H1 (cell line): ENCODE data around the gene MEI1. TPM values are rescaled to one million over a fixed set of nuclear protein-coding genes. Genes with fewer than 3 reads are reported as not detected.

Source experiments
- CTCF ChIA-PET: fragments of 300-600 bp; sonication (Branson Sonifier 250); formaldehyde crosslinking; loops from one replicate; lab custom pipeline; 2021; ENCODE audit not compliant: partially characterized antibody; lab: Charles Lee
- POLR2A ChIA-PET: fragments of 300-600 bp; sonication (Branson Sonifier 250); formaldehyde crosslinking; loops from one replicate; lab custom pipeline; 2021; ENCODE audit warnings: inconsistent platforms; ENCODE audit not compliant: partially characterized antibody; lab: Charles Lee
- DNase-seq, 2 experiments: peaks; one replicate each; pipeline versions ENCODE4 v3.0.0 to v3.0.0-alpha.2; 2010 to 2022; ENCODE audit warnings: low spot score in 2 of 2, low read depth in 1 of 2, mixed read lengths in 1 of 2
- FAIRE-seq: peaks from 2 replicates; lab custom pipeline; 2011; peaks lifted over from hg19 to GRCh38; lab: Jason Lieb, UNC
- H2AFZ ChIP-seq: 2 replicates; pipeline ENCODE4 v1.8.1; 2012; ENCODE audit warnings: low read length, inconsistent platforms
- H2AK5ac ChIP-seq: 2 replicates; pipeline ENCODE4 v1.6.1; 2013; ENCODE audit warnings: low read depth, low read length
- H2BK120ac ChIP-seq: replicated peaks from 2 replicates; pipeline ENCODE3; 2013; ENCODE audit warnings: low read depth, low read length, inconsistent platforms
- H2BK12ac ChIP-seq: 2 replicates; pipeline ENCODE4 v1.6.1; 2013; ENCODE audit warnings: low read depth, low read length
- H2BK15ac ChIP-seq: 2 replicates; pipeline ENCODE4 v1.6.1; 2013; ENCODE audit warnings: low read length
- H2BK20ac ChIP-seq: 2 replicates; pipeline ENCODE4 v1.6.1; 2013; ENCODE audit warnings: low read length
- H2BK5ac ChIP-seq: 2 replicates; pipeline ENCODE4 v1.6.1; 2013; ENCODE audit warnings: low read depth, low read length
- H3K14ac ChIP-seq: 2 replicates; pipeline ENCODE4 v1.6.1; 2013; ENCODE audit warnings: inconsistent platforms; ENCODE audit not compliant: insufficient read length
- H3K18ac ChIP-seq: 2 replicates; pipeline ENCODE4 v1.6.1; 2013; ENCODE audit warnings: low read length; ENCODE audit errors: extremely low read depth
- H3K23ac ChIP-seq: 2 replicates; pipeline ENCODE4 v1.6.1; 2013; ENCODE audit warnings: inconsistent platforms; ENCODE audit not compliant: insufficient read length
- H3K23me2 ChIP-seq: 2 replicates; pipeline ENCODE4 v1.6.1; 2013; ENCODE audit warnings: low read depth, low read length
- H3K27ac ChIP-seq: 2 replicates; pipeline ENCODE4 v1.6.1; 2011; ENCODE audit warnings: low read depth, low read length, inconsistent platforms
- H3K27me3 ChIP-seq, 4 experiments: replicated peaks in 1 of 4; 1 replicate in 1 of 4; 2 replicates in 3 of 4; pipeline versions ENCODE4 v1.6.1 to v1.8.1; 2011 to 2013; ENCODE audit warnings: low read length in 3 of 4, mild to moderate bottlenecking in 3 of 4, inconsistent platforms in 2 of 4, mixed read lengths in 2 of 4, moderate library complexity in 1 of 4; ENCODE audit not compliant: control insufficient read depth in 3 of 4, insufficient read depth in 3 of 4; ENCODE audit errors: extremely low read depth in 1 of 4
- H3K36me3 ChIP-seq, 4 experiments: 2 replicates each; pipeline versions ENCODE4 v1.6.1 to v1.8.1; 2011 to 2013; ENCODE audit warnings: mild to moderate bottlenecking in 4 of 4, low read length in 3 of 4, moderate library complexity in 2 of 4, control low read depth in 1 of 4, inconsistent platforms in 1 of 4; ENCODE audit not compliant: insufficient read depth in 4 of 4, control insufficient read depth in 2 of 4
- H3K4ac ChIP-seq: replicated peaks from 2 replicates; pipeline ENCODE3; 2013; ENCODE audit warnings: low read length, low read depth, mixed read lengths, inconsistent platforms; ENCODE audit not compliant: insufficient read length
- H3K4me1 ChIP-seq, 4 experiments: replicated peaks in 1 of 4; 1 replicate in 1 of 4; 2 replicates in 3 of 4; pipeline versions ENCODE4 v1.6.1 to v1.8.1; 2011 to 2013; ENCODE audit warnings: low read length in 3 of 4, inconsistent platforms in 2 of 4, mixed read lengths in 1 of 4; ENCODE audit not compliant: insufficient read depth in 4 of 4, control insufficient read depth in 3 of 4
- H3K4me2 ChIP-seq, 2 experiments: 2 replicates each; pipeline versions ENCODE4 v1.6.1 to v1.8.1; 2011 to 2013; ENCODE audit warnings: low read depth in 2 of 2, low read length in 2 of 2, control low read depth in 1 of 2, inconsistent platforms in 1 of 2, mild to moderate bottlenecking in 1 of 2; ENCODE audit not compliant: insufficient read depth in 1 of 2
- H3K4me3 ChIP-seq, 4 experiments: fragments of 200-600, 300-600 bp in 1 of 4; sonication (generic), shearing (Covaris generic), sonication (Bioruptor Twin) in 1 of 4; 2 replicates each; pipeline versions ENCODE4 v1.5.1 to v1.8.1; 2011 to 2016; ENCODE audit warnings: low read length in 4 of 4, low read depth in 3 of 4, control low read depth in 2 of 4, inconsistent platforms in 2 of 4, mild to moderate bottlenecking in 2 of 4, mixed read lengths in 1 of 4, moderate library complexity in 1 of 4; ENCODE audit not compliant: insufficient read depth in 2 of 4; ENCODE audit errors: extremely low read depth in 1 of 4
- H3K56ac ChIP-seq: replicated peaks from 2 replicates; pipeline ENCODE3; 2013; ENCODE audit warnings: low read depth, mild to moderate bottlenecking, mixed read lengths, low read length, inconsistent platforms; ENCODE audit not compliant: insufficient read length
- H3K79me1 ChIP-seq: 2 replicates; pipeline ENCODE4 v1.6.1; 2013; ENCODE audit warnings: low read depth, low read length, control low read depth
- H3K79me2 ChIP-seq, 2 experiments: 2 replicates each; pipeline versions ENCODE4 v1.6.1 to v1.8.1; 2012 to 2013; ENCODE audit warnings: low read length in 2 of 2, mild to moderate bottlenecking in 2 of 2, inconsistent platforms in 1 of 2; ENCODE audit not compliant: insufficient read depth in 2 of 2, control insufficient read depth in 1 of 2
- H3K9ac ChIP-seq, 4 experiments: replicated peaks in 1 of 4; 1 replicate in 1 of 4; 2 replicates in 3 of 4; pipeline versions ENCODE4 v1.6.1 to v1.8.1; 2011 to 2013; ENCODE audit warnings: low read depth in 3 of 4, low read length in 3 of 4, control low read depth in 2 of 4, mild to moderate bottlenecking in 2 of 4, moderate library complexity in 2 of 4, inconsistent platforms in 1 of 4; ENCODE audit errors: extremely low read depth in 1 of 4
- H3K9me3 ChIP-seq, 2 experiments: 2 replicates each; pipeline versions ENCODE4 v1.6.1 to v1.8.1; 2012 to 2013; ENCODE audit warnings: mild to moderate bottlenecking in 2 of 2, moderate library complexity in 2 of 2, control low read depth in 1 of 2, inconsistent platforms in 1 of 2, low read depth in 1 of 2, low read length in 1 of 2, mixed read lengths in 1 of 2; ENCODE audit not compliant: insufficient read depth in 2 of 2
- H4K20me1 ChIP-seq, 2 experiments: replicated peaks in 1 of 2; 2 replicates each; pipeline versions ENCODE3 to v1.8.1; 2011 to 2013; ENCODE audit warnings: inconsistent platforms in 2 of 2, low read length in 2 of 2, mild to moderate bottlenecking in 1 of 2; ENCODE audit not compliant: insufficient read depth in 2 of 2, control insufficient read depth in 1 of 2
- H4K5ac ChIP-seq: 2 replicates; pipeline ENCODE4 v1.6.1; 2013; ENCODE audit warnings: low read length, low read depth, mixed read lengths, inconsistent platforms; ENCODE audit not compliant: insufficient read length
- H4K8ac ChIP-seq: 2 replicates; pipeline ENCODE4 v1.8.0; 2013; ENCODE audit warnings: mild to moderate bottlenecking, moderate library complexity, low read length, inconsistent platforms; ENCODE audit not compliant: insufficient read depth; ENCODE audit errors: extremely low read depth
- H4K91ac ChIP-seq: replicated peaks from 2 replicates; pipeline ENCODE3; 2013; ENCODE audit warnings: low read length, mixed read lengths, inconsistent platforms; ENCODE audit not compliant: insufficient read length
- ATF2 ChIP-seq: IDR thresholded peaks from 2 replicates; pipeline ENCODE4 v1.6.1; 2012; ENCODE audit warnings: low read length, inconsistent platforms
- BCL11A ChIP-seq, 2 experiments: IDR thresholded peaks; one replicate each; pipeline ENCODE4 v1.6.1; 2011; ENCODE audit warnings: low read depth in 2 of 2, low read length in 2 of 2, mild to moderate bottlenecking in 2 of 2
- E2F6 ChIP-seq: IDR thresholded peaks from 2 replicates; pipeline ENCODE4 v1.6.1; 2012; ENCODE audit warnings: inconsistent platforms
- GTF2F1 ChIP-seq: IDR thresholded peaks from 2 replicates; pipeline ENCODE4 v1.6.1; 2012; ENCODE audit warnings: low read depth, low read length, improper control_type of control experiment, borderline replicate concordance
- KDM1A ChIP-seq: fragments of 200-600, 300-600 bp; sonication (generic); IDR thresholded peaks from 2 replicates; pipeline ENCODE4 v1.7.1; 2016; ENCODE audit warnings: mild to moderate bottlenecking, low read length, borderline replicate concordance
- NRF1 ChIP-seq: IDR thresholded peaks from 2 replicates; pipeline ENCODE4 v1.6.1; 2011; ENCODE audit warnings: mild to moderate bottlenecking, low read depth, low read length, improper control_type of control experiment
- POU5F1 ChIP-seq: IDR thresholded peaks from 2 replicates; pipeline ENCODE4 v1.6.1; 2011; ENCODE audit warnings: low read depth, mild to moderate bottlenecking, low read length, moderate library complexity
- RXRA ChIP-seq: IDR thresholded peaks from 2 replicates; pipeline ENCODE4 v1.6.1; 2011; ENCODE audit warnings: low read depth, mild to moderate bottlenecking, low read length, moderate library complexity; ENCODE audit not compliant: insufficient read depth
- TCF12 ChIP-seq: IDR thresholded peaks from 2 replicates; pipeline ENCODE4 v1.6.1; 2011; ENCODE audit warnings: low read depth, mild to moderate bottlenecking, low read length
- USF2 ChIP-seq: IDR thresholded peaks from 2 replicates; pipeline ENCODE4 v1.6.1; 2011; ENCODE audit warnings: low read length, improper control_type of control experiment
- YY1 ChIP-seq: IDR thresholded peaks from 2 replicates; pipeline ENCODE4 v1.6.1; 2011; ENCODE audit warnings: low read depth, mild to moderate bottlenecking, low read length
- WGBS, 2 experiments: shearing (Covaris generic) in 1 of 2; methylation state at CpG; one replicate each; pipeline versions ENCODE4 v1.1.6 to v1.1.7; 2013 to 2015; ENCODE audit warnings: low lambda C conversion rate in 2 of 2, mixed read lengths in 2 of 2, inconsistent platforms in 1 of 2, low coverage in 1 of 2, missing lambda C conversion rate in 1 of 2; ENCODE audit not compliant: insufficient replicate concordance in 2 of 2, insufficient coverage in 1 of 2, insufficient read length in 1 of 2; ENCODE audit errors: extremely low coverage in 1 of 2, missing lambda C conversion rate in 1 of 2; 5-methylcytosine and 5-hydroxymethylcytosine counted together
- polyA plus RNA-seq, 7 experiments: library from polyadenylated mRNA; depleted of rRNA in 3 of 7; stranded (reverse) in 5 of 7; unstranded in 2 of 7; fragments of >200 nt in 5 of 7; fragments of 200-250 nt in 2 of 7; gene quantifications; 1 replicate in 5 of 7; 2 replicates in 1 of 7; 4 replicates in 1 of 7; pipeline versions ENCODE4 v1.2.1 to v1.2.3, GENCODE V29; 2011 to 2013; ENCODE audit warnings: missing spikeins in 2 of 7, mixed read lengths in 2 of 7
- total RNA-seq: library from RNA; stranded (reverse); fragmentation: NEBNext Ultra II Directional; extraction: Animal tissue kit (Norgen Biotek cat#: 25700); gene quantifications from 2 replicates; pipeline ENCODE4 v1.2.1, GENCODE V29; 2021

MEI1 gene
- total and polyA plus RNA-seq, 2 of the 8 experiments (the other 6 are each of a cell fraction or from before 2014, with no cell fraction given) = 0.27 to 0.54 TPM

GRCh38 chr22:41768430-41768829, 69.1 kb downstream of the MEI1 start:
- ChIA-PET POLR2A (interaction anchor here (0.6 to 2.5 kb wide), 3 partner anchors 12 to 65 kb away, joined by 3 to 5 read pairs (median 4); partner anchors contain the start of gene CCDC134), CTCF (interaction anchor here (1.1 to 9.1 kb wide), 6 partner anchors 10 to 89 kb away, joined by 3 to 54 read pairs (median 6); no protein-coding TSS in a partner anchor)
- Histone ChIP-seq H3K4me2 (no peak overlapping the region), H3K4me3 (no peak overlapping the region), H2AFZ (no peak overlapping the region), H3K27me3 (no peaks in the 10 kb centered on the region; a peak in 1 of 7 replicates), H3K9me3 (no peaks in the 10 kb centered on the region), H3K36me3 (no peaks in the 10 kb centered on the region), H2BK12ac (no peak overlapping the region), H3K23ac (no peak overlapping the region), H3K27ac (no peak overlapping the region), H2BK5ac (no peak overlapping the region), H4K5ac (no peak overlapping the region), H3K14ac (no peak overlapping the region), H2AK5ac (no peak overlapping the region), H4K8ac (no peak overlapping the region), H3K79me1 (no peaks in the 10 kb centered on the region), H2BK15ac (no peak overlapping the region), H3K9ac (no peak overlapping the region), H3K79me2 (no peaks in the 10 kb centered on the region), H3K23me2 (0 out of 2 replicates have a peak, but pooled peaks cover 2% of the 10 kb centered on the region), H4K91ac (no peak overlapping the region), H2BK20ac (no peak overlapping the region), H3K18ac (no peak overlapping the region), H3K4me1 (no peaks in the 10 kb centered on the region), H3K56ac (no peak overlapping the region), H3K4ac (no peak overlapping the region), H4K20me1 (no peaks in the 10 kb centered on the region), H2BK120ac (no peak overlapping the region)
- DNase-seq = no peak
- FAIRE-seq = no peak
- WGBS, 2 experiments = 86% methylated on average over 2 of the region's 2 CpGs; no CpG with 5 or more reads in 1 of the 2 experiments
- TF ChIP-seq BCL11A (IDR thresholded peaks at IDR 0.05; ENCODE audit: low read depth in 2 of 2, low read length in 2 of 2) (no peak), KDM1A (no peak), TCF12 (no peak), E2F6 (no peak), USF2 (no peak), RXRA (no peak), GTF2F1 (no peak), YY1 (no peak), POU5F1 (no peak), ATF2 (no peak), NRF1 (no peak)
